Skeletal muscle tissue (tissue), 4 donors: ENCODE data around the gene DSP. TPM values are rescaled to one million over a fixed set of nuclear protein-coding genes. Genes with fewer than 3 reads are reported as not detected.

Experiments
- H3K27ac ChIP-seq: one replicate; pipeline ENCODE4 v1.7.0; 2013; ENCODE audit warnings: mild to moderate bottlenecking, low read depth, low read length, inconsistent platforms
- H3K27me3 ChIP-seq, 3 donors: one replicate each; pipeline ENCODE4 v1.7.0; 2013; ENCODE audit warnings: low read length in 3 of 3; ENCODE audit not compliant: control insufficient read depth in 3 of 3, insufficient read depth in 3 of 3
- H3K36me3 ChIP-seq, 3 donors: one replicate each; pipeline ENCODE4 v1.7.0; 2013; ENCODE audit warnings: low read length in 3 of 3; ENCODE audit not compliant: control insufficient read depth in 3 of 3, insufficient read depth in 3 of 3
- H3K4me1 ChIP-seq, 3 donors: one replicate each; pipeline ENCODE4 v1.7.0; 2013; ENCODE audit warnings: low read length in 3 of 3, mild to moderate bottlenecking in 3 of 3; ENCODE audit not compliant: control insufficient read depth in 3 of 3, insufficient read depth in 3 of 3
- H3K4me3 ChIP-seq, 3 donors: one replicate each; pipeline ENCODE4 v1.7.0; 2013; ENCODE audit warnings: low read length in 3 of 3
- H3K9ac ChIP-seq, 3 donors: one replicate each; pipeline ENCODE4 v1.7.0; 2013; ENCODE audit warnings: low read length in 3 of 3, mild to moderate bottlenecking in 3 of 3, moderate library complexity in 2 of 3, low read depth in 1 of 3
- H3K9me3 ChIP-seq, 3 donors: one replicate each; pipeline ENCODE4 v1.7.0; 2013; ENCODE audit warnings: low read length in 3 of 3; ENCODE audit not compliant: control insufficient read depth in 3 of 3
- total RNA-seq: library from RNA; depleted of rRNA; stranded (reverse); fragments of >200 nt; gene quantifications from one replicate; pipeline ENCODE4 v1.2.3, GENCODE V29; 2014
- donor health status: Osteomylitis.

Gene DSP
- total RNA-seq, 1 donor from 2014 or later, result 3.1 TPM

DNA sequence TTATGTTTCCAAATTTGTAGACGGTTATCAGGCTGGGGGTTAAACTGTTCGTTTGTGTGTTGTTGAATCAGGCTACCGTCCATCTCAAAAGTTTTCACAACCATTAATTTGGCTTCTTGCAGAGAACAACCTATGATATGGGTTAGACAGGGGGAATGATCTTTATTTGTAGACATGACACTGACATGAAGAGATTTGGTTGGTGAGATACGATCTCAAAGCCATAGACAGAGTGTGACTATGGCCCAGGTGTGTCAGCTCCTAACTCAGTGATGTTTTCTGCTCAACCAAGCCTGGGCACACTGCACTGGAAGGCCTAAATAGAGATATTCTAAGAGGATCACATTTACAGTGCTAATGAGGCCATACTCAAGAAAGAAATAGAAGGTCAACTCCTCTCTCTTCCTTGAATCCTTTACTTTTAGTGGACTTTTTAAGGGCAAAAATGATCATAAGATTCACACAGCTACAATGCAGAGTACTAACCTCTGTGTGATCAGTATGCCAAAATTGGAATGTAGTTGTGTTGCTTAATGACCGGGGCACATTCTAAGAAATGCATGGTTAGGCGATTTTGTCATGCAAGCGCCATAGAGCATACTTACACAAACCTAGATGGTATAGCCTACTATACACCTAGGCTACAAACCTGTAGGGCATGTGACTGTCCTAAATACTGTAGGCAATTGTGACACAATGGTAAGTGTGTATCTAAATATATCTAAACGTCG lies 30.9 kb downstream of the DSP start:
- Histone ChIP-seq H3K9ac (no peak overlapping the region), H3K4me3 (no peak overlapping the region), H3K36me3 (no peaks in the 10 kb centered on the region), H3K27me3 (peaks cover 4 to 12% (median 4%) of the 10 kb centered on the region in 3 donors), H3K4me1 (no peaks in the 10 kb centered on the region), H3K27ac (no peak overlapping the region), H3K9me3 (no peaks in the 10 kb centered on the region)

DNA sequence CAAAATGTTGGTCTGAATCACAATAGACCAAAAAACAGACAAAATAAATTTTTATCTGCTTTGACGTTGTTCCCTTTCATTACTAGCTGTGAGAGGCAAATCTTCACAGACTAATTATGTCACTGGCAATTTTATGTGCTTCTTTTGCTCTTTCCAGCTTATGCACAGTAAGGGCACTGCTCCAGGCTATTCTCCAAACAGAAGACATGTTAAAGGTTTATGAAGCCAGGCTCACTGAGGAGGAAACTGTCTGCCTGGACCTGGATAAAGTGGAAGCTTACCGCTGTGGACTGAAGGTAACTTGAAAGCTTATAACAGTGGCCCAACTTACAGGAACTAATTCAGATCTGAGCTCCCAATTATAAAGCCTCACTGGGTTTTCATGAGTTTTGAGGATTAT lies 33.0 kb downstream of the DSP start:
- Histone ChIP-seq H3K27me3 (peaks cover 4% of the 10 kb centered on the region in 3 donors), H3K9ac (no peak overlapping the region), H3K27ac (no peak overlapping the region), H3K4me3 (no peak overlapping the region), H3K4me1 (no peaks in the 10 kb centered on the region), H3K9me3 (no peaks in the 10 kb centered on the region), H3K36me3 (no peaks in the 10 kb centered on the region)

DNA sequence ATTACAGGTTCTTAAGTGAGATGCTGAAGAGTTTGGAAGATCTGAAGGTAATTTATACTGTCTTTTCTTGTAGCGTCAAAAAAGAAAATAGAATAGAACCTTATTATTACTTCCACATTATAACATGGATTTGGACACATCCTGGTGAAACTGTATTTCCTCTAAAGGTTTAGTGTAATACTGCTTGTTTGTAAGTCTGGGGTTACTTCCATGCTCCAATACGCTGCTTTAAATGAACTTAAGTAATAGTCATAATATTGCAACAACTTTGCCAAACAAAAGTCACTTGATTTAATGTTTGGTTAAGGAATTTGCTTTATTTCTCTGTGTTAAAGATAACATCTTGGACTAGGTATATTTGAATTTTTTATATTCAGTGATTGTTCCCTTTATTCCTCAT lies 37.0 kb downstream of the DSP start:
- H3K36me3 ChIP-seq, result no peaks in the 10 kb centered on the region
- H3K4me3 ChIP-seq, result no peak overlapping the region
- H3K9ac ChIP-seq, result no peak overlapping the region
- no peaks in the 10 kb centered on the region for H3K9me3 ChIP-seq
- no peak overlapping the region for H3K27ac ChIP-seq
- no peaks in the 10 kb centered on the region for H3K4me1 ChIP-seq
- H3K27me3 ChIP-seq, result peaks cover 2 to 6% (median 4%) of the 10 kb centered on the region in 3 donors

DNA sequence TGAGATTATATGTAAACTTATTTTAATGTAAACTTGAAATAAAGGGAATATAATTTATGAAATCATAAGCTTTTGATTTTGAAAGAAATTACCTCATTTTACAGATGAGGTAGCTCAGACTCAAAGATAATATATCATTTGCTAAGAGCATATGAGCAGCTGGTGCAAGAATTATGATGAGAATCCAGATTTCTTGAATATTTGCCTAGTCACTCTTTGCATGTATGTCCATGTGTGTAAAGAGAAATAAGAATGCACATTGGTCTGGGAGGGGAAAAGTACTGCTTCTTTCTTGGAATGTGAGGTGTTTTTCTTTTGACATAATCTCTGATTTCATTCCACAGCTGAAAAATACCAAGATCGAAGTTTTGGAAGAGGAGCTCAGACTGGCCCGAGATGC lies 37.5 kb downstream of the DSP start:
- H3K36me3 ChIP-seq, result no peaks in the 10 kb centered on the region
- H3K4me3 ChIP-seq, result no peak overlapping the region
- no peaks in the 10 kb centered on the region for H3K4me1 ChIP-seq
- no peak overlapping the region for H3K27ac ChIP-seq
- peaks cover 2 to 6% (median 4%) of the 10 kb centered on the region in 3 donors for H3K27me3 ChIP-seq
- no peaks in the 10 kb centered on the region for H3K9me3 ChIP-seq
- H3K9ac ChIP-seq, result no peak overlapping the region

DNA sequence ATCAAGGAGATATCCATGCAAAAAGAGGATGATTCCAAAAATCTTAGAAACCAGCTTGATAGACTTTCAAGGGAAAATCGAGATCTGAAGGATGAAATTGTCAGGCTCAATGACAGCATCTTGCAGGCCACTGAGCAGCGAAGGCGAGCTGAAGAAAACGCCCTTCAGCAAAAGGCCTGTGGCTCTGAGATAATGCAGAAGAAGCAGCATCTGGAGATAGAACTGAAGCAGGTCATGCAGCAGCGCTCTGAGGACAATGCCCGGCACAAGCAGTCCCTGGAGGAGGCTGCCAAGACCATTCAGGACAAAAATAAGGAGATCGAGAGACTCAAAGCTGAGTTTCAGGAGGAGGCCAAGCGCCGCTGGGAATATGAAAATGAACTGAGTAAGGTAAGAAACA lies 38.4 kb downstream of the DSP start:
- Histone ChIP-seq H3K27ac (no peak overlapping the region), H3K36me3 (no peaks in the 10 kb centered on the region), H3K4me1 (no peaks in the 10 kb centered on the region), H3K9ac (no peak overlapping the region), H3K9me3 (no peaks in the 10 kb centered on the region), H3K27me3 (peaks cover 2 to 6% (median 4%) of the 10 kb centered on the region in 3 donors), H3K4me3 (no peak overlapping the region)

DNA sequence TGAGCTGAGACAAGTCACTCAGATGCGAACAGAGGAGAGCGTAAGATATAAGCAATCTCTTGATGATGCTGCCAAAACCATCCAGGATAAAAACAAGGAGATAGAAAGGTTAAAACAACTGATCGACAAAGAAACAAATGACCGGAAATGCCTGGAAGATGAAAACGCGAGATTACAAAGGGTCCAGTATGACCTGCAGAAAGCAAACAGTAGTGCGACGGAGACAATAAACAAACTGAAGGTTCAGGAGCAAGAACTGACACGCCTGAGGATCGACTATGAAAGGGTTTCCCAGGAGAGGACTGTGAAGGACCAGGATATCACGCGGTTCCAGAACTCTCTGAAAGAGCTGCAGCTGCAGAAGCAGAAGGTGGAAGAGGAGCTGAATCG lies 39.1 kb downstream of the DSP start:
- Histone ChIP-seq H3K9me3 (no peaks in the 10 kb centered on the region), H3K9ac (no peak overlapping the region), H3K36me3 (no peaks in the 10 kb centered on the region), H3K4me1 (no peaks in the 10 kb centered on the region), H3K4me3 (no peak overlapping the region), H3K27ac (no peak overlapping the region), H3K27me3 (peaks cover 0 to 3% (median 2%) of the 10 kb centered on the region in 3 donors)

DNA sequence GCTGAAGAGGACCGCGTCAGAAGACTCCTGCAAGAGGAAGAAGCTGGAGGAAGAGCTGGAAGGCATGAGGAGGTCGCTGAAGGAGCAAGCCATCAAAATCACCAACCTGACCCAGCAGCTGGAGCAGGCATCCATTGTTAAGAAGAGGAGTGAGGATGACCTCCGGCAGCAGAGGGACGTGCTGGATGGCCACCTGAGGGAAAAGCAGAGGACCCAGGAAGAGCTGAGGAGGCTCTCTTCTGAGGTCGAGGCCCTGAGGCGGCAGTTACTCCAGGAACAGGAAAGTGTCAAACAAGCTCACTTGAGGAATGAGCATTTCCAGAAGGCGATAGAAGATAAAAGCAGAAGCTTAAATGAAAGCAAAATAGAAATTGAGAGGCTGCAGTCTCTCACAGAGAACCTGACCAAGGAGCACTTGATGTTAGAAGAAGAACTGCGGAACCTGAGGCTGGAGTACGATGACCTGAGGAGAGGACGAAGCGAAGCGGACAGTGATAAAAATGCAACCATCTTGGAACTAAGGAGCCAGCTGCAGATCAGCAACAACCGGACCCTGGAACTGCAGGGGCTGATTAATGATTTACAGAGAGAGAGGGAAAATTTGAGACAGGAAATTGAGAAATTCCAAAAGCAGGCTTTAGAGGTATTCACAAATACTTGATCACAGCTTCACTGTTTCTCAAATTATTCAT lies 39.6 kb downstream of the DSP start:
- Histone ChIP-seq H3K27ac (no peak overlapping the region), H3K4me3 (no peak overlapping the region), H3K27me3 (peaks cover 0 to 3% (median 2%) of the 10 kb centered on the region in 3 donors), H3K9me3 (no peaks in the 10 kb centered on the region), H3K4me1 (no peaks in the 10 kb centered on the region), H3K36me3 (no peaks in the 10 kb centered on the region), H3K9ac (no peak overlapping the region)

DNA sequence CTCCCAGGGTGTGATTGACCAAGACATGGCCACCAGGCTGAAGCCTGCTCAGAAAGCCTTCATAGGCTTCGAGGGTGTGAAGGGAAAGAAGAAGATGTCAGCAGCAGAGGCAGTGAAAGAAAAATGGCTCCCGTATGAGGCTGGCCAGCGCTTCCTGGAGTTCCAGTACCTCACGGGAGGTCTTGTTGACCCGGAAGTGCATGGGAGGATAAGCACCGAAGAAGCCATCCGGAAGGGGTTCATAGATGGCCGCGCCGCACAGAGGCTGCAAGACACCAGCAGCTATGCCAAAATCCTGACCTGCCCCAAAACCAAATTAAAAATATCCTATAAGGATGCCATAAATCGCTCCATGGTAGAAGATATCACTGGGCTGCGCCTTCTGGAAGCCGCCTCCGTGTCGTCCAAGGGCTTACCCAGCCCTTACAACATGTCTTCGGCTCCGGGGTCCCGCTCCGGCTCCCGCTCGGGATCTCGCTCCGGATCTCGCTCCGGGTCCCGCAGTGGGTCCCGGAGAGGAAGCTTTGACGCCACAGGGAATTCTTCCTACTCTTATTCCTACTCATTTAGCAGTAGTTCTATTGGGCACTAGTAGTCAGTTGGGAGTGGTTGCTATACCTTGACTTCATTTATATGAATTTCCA lies 43.9 kb downstream of the DSP start:
- no peaks in the 10 kb centered on the region for H3K36me3 ChIP-seq
- H3K27ac ChIP-seq, result no peak overlapping the region
- H3K9ac ChIP-seq, result no peak overlapping the region
- no peaks in the 10 kb centered on the region for H3K9me3 ChIP-seq
- no peak overlapping the region for H3K4me3 ChIP-seq
- peaks cover 0 to 9% (median 0%) of the 10 kb centered on the region in 3 donors for H3K4me1 ChIP-seq
- H3K27me3 ChIP-seq, result peaks cover 0 to 3% (median 2%) of the 10 kb centered on the region in 3 donors

DNA sequence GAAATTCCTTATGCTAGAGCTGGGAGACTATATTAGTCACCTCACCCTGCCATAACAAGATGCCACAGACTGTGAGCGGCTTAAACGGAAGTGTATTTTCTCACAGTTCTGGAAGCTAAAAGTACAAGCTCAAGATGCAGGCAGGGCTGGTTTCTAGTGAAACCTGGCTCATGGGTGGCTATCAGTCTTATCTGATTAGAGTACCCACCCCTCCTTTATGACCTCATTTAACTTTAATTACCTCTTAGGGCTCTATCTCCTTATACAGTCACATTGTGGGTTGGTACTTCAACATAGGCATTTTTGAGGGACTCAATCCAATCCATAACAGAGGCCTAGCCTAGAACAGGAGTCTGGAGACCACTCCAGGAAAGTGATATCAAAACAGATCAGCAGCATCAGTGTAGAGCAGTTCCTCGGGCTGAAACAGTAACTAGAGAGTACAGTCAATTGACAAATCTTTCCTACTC lies 46.2 kb downstream of the DSP start:
- H3K27ac ChIP-seq, result no peak overlapping the region
- no peak overlapping the region for H3K9ac ChIP-seq
- H3K36me3 ChIP-seq, result peaks cover 0 to 3% (median 0%) of the 10 kb centered on the region in 3 donors
- H3K27me3 ChIP-seq, result peaks cover 0 to 3% (median 0%) of the 10 kb centered on the region in 3 donors
- H3K9me3 ChIP-seq, result no peaks in the 10 kb centered on the region
- H3K4me3 ChIP-seq, result no peak overlapping the region
- peaks cover 4 to 23% (median 8%) of the 10 kb centered on the region in 3 donors for H3K4me1 ChIP-seq

DNA sequence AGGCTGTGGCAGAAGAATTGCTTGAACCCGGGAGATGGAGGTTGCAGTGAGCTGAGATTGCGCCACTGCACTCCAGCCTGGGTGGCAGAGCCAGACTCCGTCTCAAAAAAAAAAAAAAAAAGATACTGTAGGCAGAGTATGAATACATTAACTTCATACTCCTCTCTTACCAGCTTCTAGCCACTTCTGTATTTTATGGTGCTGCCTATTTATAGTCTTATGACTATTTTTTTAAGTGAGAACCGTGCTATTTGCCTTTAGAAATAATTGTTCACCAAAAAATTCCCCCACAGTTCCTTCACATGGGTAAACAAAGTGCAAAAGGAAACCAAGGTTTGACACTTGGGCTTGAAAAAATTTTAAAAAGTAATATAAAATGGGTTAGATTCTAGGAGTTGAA lies 47.0 kb downstream of the DSP start:
- H3K4me3 ChIP-seq, result no peak overlapping the region
- no peak overlapping the region for H3K9ac ChIP-seq
- H3K27ac ChIP-seq, result no peak overlapping the region
- H3K9me3 ChIP-seq, result no peaks in the 10 kb centered on the region
- H3K27me3 ChIP-seq, result no peaks in the 10 kb centered on the region
- H3K4me1 ChIP-seq, result peaks cover 4 to 23% (median 8%) of the 10 kb centered on the region in 3 donors
- peaks cover 0 to 4% (median 3%) of the 10 kb centered on the region in 3 donors for H3K36me3 ChIP-seq
